ENCODE measurements around the gene ZBTB17. TPM values are rescaled to one million over a fixed set of nuclear protein-coding genes. Genes with fewer than 3 reads are reported as not detected.
"Not testable (repeated sequence)": the region's sequence is repeated elsewhere in the genome, so short reads cannot be mapped to it uniquely, and the experiment has no call there.

Gene ZBTB17
- total RNA-seq, 1 experiment from 2014 or later: 22.1 TPM

DNA sequence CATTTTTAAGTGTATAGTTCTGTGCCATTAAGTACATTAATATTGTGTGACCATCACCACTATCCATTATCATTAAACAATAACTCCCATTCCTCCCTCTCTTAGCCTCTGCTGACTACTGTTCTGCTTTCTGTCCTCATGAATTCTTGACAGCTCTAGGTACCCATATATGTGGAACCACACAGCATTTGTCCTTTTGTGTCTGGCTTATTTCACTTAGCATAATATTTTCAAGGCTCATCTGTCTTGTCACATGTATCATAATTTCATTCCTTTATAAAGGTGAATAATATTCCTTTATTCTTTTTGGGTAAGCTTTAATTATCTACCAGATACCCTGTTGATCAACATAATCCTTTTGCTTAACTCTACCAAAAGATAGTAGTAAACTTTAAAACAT lies 80.7 kb downstream of the ZBTB17 start:
- Mint-ChIP-seq H3K36me3 (ENCODE audit: insufficient read depth, unreplicated experiment) (peaks cover 11% of the 10 kb centered on the region), H3K9me3 (ENCODE audit: low read depth, unreplicated experiment) (no peaks in the 10 kb centered on the region), H3K4me3 (ENCODE audit: low read depth, unreplicated experiment) (no peak overlapping the region), H3K27me3 (ENCODE audit: unreplicated experiment) (no peaks in the 10 kb centered on the region), H3K4me1 (ENCODE audit: low read depth, unreplicated experiment) (peaks cover 18% of the 10 kb centered on the region), H3K27ac (ENCODE audit: unreplicated experiment) (no peak overlapping the region)
- TF ChIP-seq, protein P1, sequence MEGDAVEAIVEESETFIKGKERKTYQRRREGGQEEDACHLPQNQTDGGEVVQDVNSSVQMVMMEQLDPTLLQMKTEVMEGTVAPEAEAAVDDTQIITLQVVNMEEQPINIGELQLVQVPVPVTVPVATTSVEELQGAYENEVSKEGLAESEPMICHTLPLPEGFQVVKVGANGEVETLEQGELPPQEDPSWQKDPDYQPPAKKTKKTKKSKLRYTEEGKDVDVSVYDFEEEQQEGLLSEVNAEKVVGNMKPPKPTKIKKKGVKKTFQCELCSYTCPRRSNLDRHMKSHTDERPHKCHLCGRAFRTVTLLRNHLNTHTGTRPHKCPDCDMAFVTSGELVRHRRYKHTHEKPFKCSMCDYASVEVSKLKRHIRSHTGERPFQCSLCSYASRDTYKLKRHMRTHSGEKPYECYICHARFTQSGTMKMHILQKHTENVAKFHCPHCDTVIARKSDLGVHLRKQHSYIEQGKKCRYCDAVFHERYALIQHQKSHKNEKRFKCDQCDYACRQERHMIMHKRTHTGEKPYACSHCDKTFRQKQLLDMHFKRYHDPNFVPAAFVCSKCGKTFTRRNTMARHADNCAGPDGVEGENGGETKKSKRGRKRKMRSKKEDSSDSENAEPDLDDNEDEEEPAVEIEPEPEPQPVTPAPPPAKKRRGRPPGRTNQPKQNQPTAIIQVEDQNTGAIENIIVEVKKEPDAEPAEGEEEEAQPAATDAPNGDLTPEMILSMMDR (IDR thresholded peaks at IDR 0.05; ENCODE audit: unreplicated experiment): no peak
- intact Hi-C loops (cut with micrococcal nuclease; ENCODE audit: unreplicated experiment): no loop called here
- BruUV-seq (replicated peaks): no TSS peak
- CTCF ChIA-PET: interaction anchor here (0.7 kb wide), 1 partner anchor 480 kb away, joined by 6 read pairs; no protein-coding TSS in a partner anchor
- DNase-seq: no peak

DNA sequence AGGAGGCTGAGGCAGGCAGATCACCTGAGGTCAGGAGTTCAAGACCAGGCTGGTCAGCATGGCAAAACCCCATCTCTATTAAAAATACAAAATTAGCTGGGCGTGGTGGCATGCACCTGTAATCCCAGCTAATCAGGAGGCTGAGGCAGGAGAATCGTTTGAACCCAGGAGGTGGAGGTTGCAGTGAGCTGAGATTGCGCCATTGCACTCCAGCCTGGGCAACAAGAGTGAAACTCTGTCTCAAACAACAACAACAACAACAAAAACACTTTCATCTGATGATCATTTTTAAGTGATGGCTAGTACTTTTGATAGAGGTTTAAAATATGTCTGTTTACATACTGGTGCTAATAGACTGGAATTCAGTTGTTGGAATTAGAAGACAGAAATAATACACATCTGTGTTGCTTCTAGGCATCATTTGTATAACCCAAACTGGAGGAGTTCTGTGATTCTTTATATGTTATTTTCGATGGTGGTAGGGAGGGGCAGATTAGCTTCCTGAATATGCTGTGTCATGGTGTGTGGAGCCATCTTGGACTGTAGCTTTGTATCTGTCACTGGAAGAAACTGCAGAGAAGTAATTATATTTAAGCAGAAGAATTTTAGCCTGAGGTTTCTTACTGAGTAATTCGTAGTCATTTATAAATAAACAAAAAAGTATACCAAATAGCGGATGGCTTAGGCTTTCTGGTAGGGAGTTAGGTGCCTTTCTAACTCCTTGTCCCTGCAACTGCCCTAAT lies 82.9 kb downstream of the ZBTB17 start:
- CTCF ChIA-PET; BruUV-seq (replicated peaks); DNase-seq; intact Hi-C loops (cut with micrococcal nuclease; ENCODE audit: unreplicated experiment); H3K27me3 Mint-ChIP-seq (ENCODE audit: unreplicated experiment); H3K4me3 Mint-ChIP-seq (ENCODE audit: low read depth, unreplicated experiment); H3K9me3 Mint-ChIP-seq (ENCODE audit: low read depth, unreplicated experiment): not testable (repeated sequence)
- Mint-ChIP-seq H3K4me1 (ENCODE audit: low read depth, unreplicated experiment) (peaks cover 12% of the 10 kb centered on the region), H3K27ac (ENCODE audit: unreplicated experiment) (peak overlapping the region; percentile 52), H3K36me3 (ENCODE audit: insufficient read depth, unreplicated experiment) (peaks cover 16% of the 10 kb centered on the region)

Other genes starting within 250 kb of the ZBTB17 start
- gene SLC25A34, start 239.8 kb downstream of the ZBTB17 start, total RNA-seq (2022): 0.68 and 1.2 TPM in 2 replicates
- not detected in 2 replicates for gene TMEM82, start 233.6 kb downstream of the ZBTB17 start, total RNA-seq (2022)
- gene FBLIM1, start 217.3 kb downstream of the ZBTB17 start, total RNA-seq (2022): 25.6 and 26.8 TPM in 2 replicates
- gene UQCRHL, start 168.5 kb downstream of the ZBTB17 start, total RNA-seq (2022): 3.3 and 3.6 TPM in 2 replicates
- gene SPEN, start 128.4 kb downstream of the ZBTB17 start, total RNA-seq (2022): 48.3 and 53.6 TPM in 2 replicates
- gene SRARP, start 28.1 kb upstream of the ZBTB17 start, total RNA-seq (2022): not detected in 2 replicates
- not detected in 2 replicates for gene HSPB7, start 41.9 kb upstream of the ZBTB17 start, total RNA-seq (2022)
- not detected in 2 replicates for gene CLCNKA, start 45.9 kb upstream of the ZBTB17 start, total RNA-seq (2022)
- not detected in 2 replicates for gene CLCNKB, start 67.7 kb upstream of the ZBTB17 start, total RNA-seq (2022)
- gene FAM131C, start 97.5 kb upstream of the ZBTB17 start, total RNA-seq (2022): 0.93 and 0.94 TPM in 2 replicates
- 130 and 161 TPM in 2 replicates for gene EPHA2, start 180.0 kb upstream of the ZBTB17 start, total RNA-seq (2022)
- 16.6 and 17.2 TPM in 2 replicates for gene ARHGEF19, start 236.6 kb upstream of the ZBTB17 start, total RNA-seq (2022)